ENCODE measurements around the gene RHOBTB1.

Gene RHOBTB1

GRCh38 chr10:60901561-60902235, 42.3 kb downstream of the RHOBTB1 start:
- DNase-seq = no peak

- no peak for DNase-seq
Measured at GRCh38 chr10:60899266-60899665, 44.7 kb downstream of the RHOBTB1 start.

- DNase-seq = no peak
Measured at GRCh38 chr10:60898321-60898720, 45.7 kb downstream of the RHOBTB1 start.

GRCh38 chr10:60896810-60897209, 47.2 kb downstream of the RHOBTB1 start:
- DNase-seq = no peak

- no peak for DNase-seq
Measured at GRCh38 chr10:60896033-60896432, 48.0 kb downstream of the RHOBTB1 start.

GRCh38 chr10:60894786-60895185, 49.2 kb downstream of the RHOBTB1 start:
- no peak for DNase-seq

GRCh38 chr10:60893231-60893630, 50.8 kb downstream of the RHOBTB1 start:
- no peak for DNase-seq

GRCh38 chr10:60892571-60892970, 51.4 kb downstream of the RHOBTB1 start:
- no peak for DNase-seq

- no peak for DNase-seq
Measured at GRCh38 chr10:60890811-60891210, 53.2 kb downstream of the RHOBTB1 start.

- DNase-seq = no peak
Measured at GRCh38 chr10:60883187-60883586, 60.8 kb downstream of the RHOBTB1 start.

GRCh38 chr10:60878224-60878623, 65.8 kb downstream of the RHOBTB1 start:
- no peak for DNase-seq

- no peak for DNase-seq
Measured at GRCh38 chr10:60877777-60878120, 66.2 kb downstream of the RHOBTB1 start.

- DNase-seq = no peak
Measured at GRCh38 chr10:60877061-60877776, 66.8 kb downstream of the RHOBTB1 start.

GRCh38 chr10:60873758-60874157, 70.2 kb downstream of the RHOBTB1 start:
- DNase-seq = no peak

- DNase-seq = no peak
Measured at GRCh38 chr10:60872451-60872850, 71.5 kb downstream of the RHOBTB1 start.

- DNase-seq = no peak
Measured at GRCh38 chr10:60871215-60871614, 72.8 kb downstream of the RHOBTB1 start.

- DNase-seq = peak; percentile 83
Measured at GRCh38 chr10:60870803-60871202, 73.2 kb downstream of the RHOBTB1 start.

- no peak for DNase-seq
Measured at GRCh38 chr10:60870416-60870728, 73.6 kb downstream of the RHOBTB1 start.

- no peak for DNase-seq
Measured at GRCh38 chr10:60869652-60870415, 74.2 kb downstream of the RHOBTB1 start.

GRCh38 chr10:60868946-60869345, 75.0 kb downstream of the RHOBTB1 start:
- no peak for DNase-seq

- no peak for DNase-seq
Measured at GRCh38 chr10:60865198-60865783, 78.7 kb downstream of the RHOBTB1 start.

GRCh38 chr10:60863796-60864195, 80.2 kb downstream of the RHOBTB1 start:
- no peak for DNase-seq

GRCh38 chr10:60862517-60862916, 81.5 kb downstream of the RHOBTB1 start:
- no peak for DNase-seq

- no peak for DNase-seq
Measured at GRCh38 chr10:60856405-60856804, 87.6 kb downstream of the RHOBTB1 start.

All from NCI-H748 treated with DMSO at 0.1 percent for 48 hours (cell line).